Measurements from ENCODE around the gene TEDC2.

TEDC2 gene

GRCh38 chr16:2495041-2495440 lies 35.1 kb downstream of the TEDC2 start:
- no peak for DNase-seq (ENCODE audit: low read depth in 2 of 2)

GRCh38 chr16:2496223-2497115 lies 36.6 kb downstream of the TEDC2 start:
- DNase-seq (ENCODE audit: low read depth in 2 of 2), result no peak

GRCh38 chr16:2497116-2497630 lies 37.3 kb downstream of the TEDC2 start:
- no peak for DNase-seq (ENCODE audit: low read depth in 2 of 2)

- no peak for DNase-seq (ENCODE audit: low read depth in 2 of 2)
Measured at GRCh38 chr16:2497695-2498484, 38.0 kb downstream of the TEDC2 start.

GRCh38 chr16:2498531-2499253 lies 38.8 kb downstream of the TEDC2 start:
- no peak for DNase-seq (ENCODE audit: low read depth in 2 of 2)

GRCh38 chr16:2499454-2499853 lies 39.5 kb downstream of the TEDC2 start:
- DNase-seq (ENCODE audit: low read depth in 2 of 2), result no peak

- no peak for DNase-seq (ENCODE audit: low read depth in 2 of 2)
Measured at GRCh38 chr16:2499890-2500429, 40.1 kb downstream of the TEDC2 start.

GRCh38 chr16:2500430-2500917 lies 40.6 kb downstream of the TEDC2 start:
- no peak for DNase-seq (ENCODE audit: low read depth in 2 of 2)

- peak; percentile 69 to 70 for DNase-seq (ENCODE audit: low read depth in 2 of 2)
Measured at GRCh38 chr16:2500918-2501750, 41.2 kb downstream of the TEDC2 start.

- no peak for DNase-seq (ENCODE audit: low read depth in 2 of 2)
Measured at GRCh38 chr16:2501946-2502895, 42.3 kb downstream of the TEDC2 start.

GRCh38 chr16:2505695-2506094 lies 45.8 kb downstream of the TEDC2 start:
- no peak for DNase-seq (ENCODE audit: low read depth in 2 of 2)

GRCh38 chr16:2507052-2507659 lies 47.2 kb downstream of the TEDC2 start:
- no peak for DNase-seq (ENCODE audit: low read depth in 2 of 2)

GRCh38 chr16:2507665-2508064 lies 47.8 kb downstream of the TEDC2 start:
- DNase-seq (ENCODE audit: low read depth in 2 of 2), result no peak

- DNase-seq (ENCODE audit: low read depth in 2 of 2), result no peak
Measured at GRCh38 chr16:2508722-2509400, 49.0 kb downstream of the TEDC2 start.

- DNase-seq (ENCODE audit: low read depth in 2 of 2), result no peak
Measured at GRCh38 chr16:2511128-2511800, 51.4 kb downstream of the TEDC2 start.

GRCh38 chr16:2511996-2512734 lies 52.3 kb downstream of the TEDC2 start:
- DNase-seq (ENCODE audit: low read depth in 2 of 2), result no peak

- no peak for DNase-seq (ENCODE audit: low read depth in 2 of 2)
Measured at GRCh38 chr16:2512735-2513404, 53.0 kb downstream of the TEDC2 start.
